ENCODE results near the gene CIRBP. TPM values are rescaled to one million over a fixed set of nuclear protein-coding genes. Genes with fewer than 3 reads are reported as not detected.

Gene CIRBP
- total RNA-seq, 1 donor from 2014 or later, result 295 TPM

DNA sequence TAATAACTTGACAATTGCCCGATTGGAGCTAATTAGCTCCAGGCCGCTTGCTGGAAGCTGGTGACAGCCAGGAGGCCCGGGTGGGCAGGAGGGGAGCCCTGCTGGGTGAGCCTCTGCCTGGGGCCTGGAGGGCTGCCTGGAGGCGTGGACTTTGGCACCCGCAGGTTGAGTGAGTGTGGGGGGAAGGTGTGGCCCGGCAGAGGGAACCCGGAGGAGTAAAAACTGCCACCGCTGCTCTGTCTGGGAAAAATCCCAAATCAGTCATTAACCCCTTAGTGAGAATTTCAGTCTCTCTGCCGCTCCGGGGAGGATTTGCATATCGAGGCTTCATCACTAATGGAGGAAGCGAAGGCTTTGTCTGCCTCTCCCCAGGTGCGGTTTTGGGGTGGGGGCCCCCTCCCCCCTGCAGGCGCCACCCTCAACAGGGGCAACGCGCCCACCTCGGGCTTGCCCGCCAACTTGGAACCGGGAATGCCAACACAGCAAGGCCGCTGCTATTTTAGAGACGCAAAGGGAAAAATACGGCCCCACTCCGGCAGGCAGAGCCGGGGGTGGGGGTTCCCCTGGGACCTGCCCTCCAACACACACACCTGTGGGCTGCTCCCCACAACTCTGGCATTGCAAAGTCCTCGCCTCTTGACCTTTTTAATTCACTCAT is 22.8 kb downstream of the CIRBP start:
- Mint-ChIP-seq H3K36me3 (ENCODE audit: low read depth) (no peaks in the 10 kb centered on the region), H3K9me3 (ENCODE audit: low read depth) (no peaks in the 10 kb centered on the region), H3K27me3 (ENCODE audit: low read depth) (peaks cover 2% of the 10 kb centered on the region), H3K4me1 (ENCODE audit: low read depth) (no peaks in the 10 kb centered on the region), H3K27ac (ENCODE audit: unreplicated experiment) (no peak overlapping the region), H3K4me3 (ENCODE audit: unreplicated experiment) (no peak overlapping the region)
- no peak for DNase-seq (ENCODE audit: low spot score)
- TF ChIP-seq, protein P1, sequence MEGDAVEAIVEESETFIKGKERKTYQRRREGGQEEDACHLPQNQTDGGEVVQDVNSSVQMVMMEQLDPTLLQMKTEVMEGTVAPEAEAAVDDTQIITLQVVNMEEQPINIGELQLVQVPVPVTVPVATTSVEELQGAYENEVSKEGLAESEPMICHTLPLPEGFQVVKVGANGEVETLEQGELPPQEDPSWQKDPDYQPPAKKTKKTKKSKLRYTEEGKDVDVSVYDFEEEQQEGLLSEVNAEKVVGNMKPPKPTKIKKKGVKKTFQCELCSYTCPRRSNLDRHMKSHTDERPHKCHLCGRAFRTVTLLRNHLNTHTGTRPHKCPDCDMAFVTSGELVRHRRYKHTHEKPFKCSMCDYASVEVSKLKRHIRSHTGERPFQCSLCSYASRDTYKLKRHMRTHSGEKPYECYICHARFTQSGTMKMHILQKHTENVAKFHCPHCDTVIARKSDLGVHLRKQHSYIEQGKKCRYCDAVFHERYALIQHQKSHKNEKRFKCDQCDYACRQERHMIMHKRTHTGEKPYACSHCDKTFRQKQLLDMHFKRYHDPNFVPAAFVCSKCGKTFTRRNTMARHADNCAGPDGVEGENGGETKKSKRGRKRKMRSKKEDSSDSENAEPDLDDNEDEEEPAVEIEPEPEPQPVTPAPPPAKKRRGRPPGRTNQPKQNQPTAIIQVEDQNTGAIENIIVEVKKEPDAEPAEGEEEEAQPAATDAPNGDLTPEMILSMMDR (IDR thresholded peaks at IDR 0.05), result no peak

DNA sequence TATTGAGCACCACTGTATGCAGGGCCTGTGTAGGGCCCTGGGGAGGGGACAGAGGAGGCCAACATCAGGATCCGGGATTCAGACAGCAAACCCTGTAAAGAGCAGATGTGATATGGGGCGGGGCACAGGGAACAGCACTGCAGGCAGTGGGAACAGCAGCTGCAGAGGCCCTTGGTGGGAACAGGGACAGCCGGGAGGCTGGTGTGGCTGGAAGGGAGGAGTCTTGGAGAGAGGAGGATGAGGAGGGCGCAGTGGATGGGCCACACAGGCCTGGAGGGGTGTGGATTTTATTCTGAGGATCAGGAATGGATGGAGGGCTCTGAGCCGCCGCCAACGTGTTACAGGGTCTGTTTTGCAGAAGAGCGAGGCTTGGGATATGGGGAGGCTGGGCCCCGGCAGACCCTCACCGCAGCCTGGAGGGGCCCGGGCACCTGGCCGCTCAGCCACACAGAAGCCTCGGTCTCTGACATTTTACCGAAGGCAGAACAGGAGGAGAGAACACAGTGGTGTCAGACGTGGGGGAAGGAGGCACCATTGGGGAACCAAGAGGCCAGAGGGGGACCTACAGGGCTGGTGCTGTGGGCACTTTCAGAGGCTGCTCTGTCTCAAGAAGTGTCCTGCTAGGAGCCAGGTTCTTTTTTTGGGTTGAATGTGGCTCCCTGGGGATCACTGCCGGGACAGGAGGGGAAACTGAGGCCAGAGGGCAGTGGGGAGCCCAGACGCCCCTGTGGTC is 23.5 kb downstream of the CIRBP start:
- H3K4me1 Mint-ChIP-seq (ENCODE audit: low read depth), result no peaks in the 10 kb centered on the region
- no peak overlapping the region for H3K27ac Mint-ChIP-seq (ENCODE audit: unreplicated experiment)
- no peak for DNase-seq (ENCODE audit: low spot score)
- no peaks in the 10 kb centered on the region for H3K9me3 Mint-ChIP-seq (ENCODE audit: low read depth)
- H3K27me3 Mint-ChIP-seq (ENCODE audit: low read depth), result peaks cover 2% of the 10 kb centered on the region
- no peak overlapping the region for H3K4me3 Mint-ChIP-seq (ENCODE audit: unreplicated experiment)
- TF ChIP-seq, protein P1 (IDR thresholded peaks at IDR 0.05), result no peak
- no peaks in the 10 kb centered on the region for H3K36me3 Mint-ChIP-seq (ENCODE audit: low read depth)

DNA sequence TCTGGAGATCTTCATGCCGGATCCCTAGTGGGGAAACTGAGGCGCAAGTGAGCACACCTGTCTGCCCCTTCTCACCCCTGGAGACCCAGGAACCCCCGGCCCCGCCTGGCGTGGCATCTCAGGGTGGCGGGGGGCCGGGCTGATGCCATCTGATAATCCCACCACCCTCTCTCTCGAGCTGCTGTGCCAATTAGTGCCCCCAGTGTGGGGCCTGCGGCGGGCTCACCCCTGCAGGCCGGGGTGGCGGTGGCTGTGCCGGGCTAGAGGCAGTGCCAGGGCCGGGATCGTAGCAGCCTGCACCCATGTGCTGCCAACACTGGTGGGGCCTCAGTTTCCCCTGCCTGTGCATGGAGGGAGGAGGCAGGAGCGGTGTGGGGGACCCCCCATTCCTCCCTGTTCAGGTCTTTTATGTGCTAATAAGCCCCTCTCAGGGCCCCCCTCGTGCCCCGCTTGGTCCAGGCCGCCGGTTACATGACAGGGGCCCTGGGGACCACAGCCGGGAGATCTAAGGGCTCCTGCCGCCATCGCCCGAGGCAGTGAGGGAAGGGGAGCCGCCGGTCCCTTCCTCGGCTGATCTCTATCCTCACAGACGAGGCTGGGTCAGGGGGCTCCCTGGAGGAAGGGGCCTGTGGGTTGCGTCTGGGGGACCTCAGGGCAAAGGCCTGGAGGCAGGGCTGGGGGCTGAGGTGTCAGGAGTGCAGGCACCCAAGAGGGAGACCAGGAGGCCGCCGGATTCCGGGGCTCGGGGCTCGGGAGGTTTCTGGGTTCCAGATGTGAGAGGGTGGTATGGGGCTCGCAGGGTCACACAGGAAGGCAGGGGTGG is 24.9 kb downstream of the CIRBP start:
- Mint-ChIP-seq H3K4me1 (ENCODE audit: low read depth) (no peaks in the 10 kb centered on the region), H3K4me3 (ENCODE audit: unreplicated experiment) (no peak overlapping the region), H3K27me3 (ENCODE audit: low read depth) (peaks cover 2% of the 10 kb centered on the region), H3K9me3 (ENCODE audit: low read depth) (no peaks in the 10 kb centered on the region), H3K27ac (ENCODE audit: unreplicated experiment) (no peak overlapping the region), H3K36me3 (ENCODE audit: low read depth) (no peaks in the 10 kb centered on the region)
- DNase-seq (ENCODE audit: low spot score), result no peak
- TF ChIP-seq, protein P1 (IDR thresholded peaks at IDR 0.05), result no peak

DNA sequence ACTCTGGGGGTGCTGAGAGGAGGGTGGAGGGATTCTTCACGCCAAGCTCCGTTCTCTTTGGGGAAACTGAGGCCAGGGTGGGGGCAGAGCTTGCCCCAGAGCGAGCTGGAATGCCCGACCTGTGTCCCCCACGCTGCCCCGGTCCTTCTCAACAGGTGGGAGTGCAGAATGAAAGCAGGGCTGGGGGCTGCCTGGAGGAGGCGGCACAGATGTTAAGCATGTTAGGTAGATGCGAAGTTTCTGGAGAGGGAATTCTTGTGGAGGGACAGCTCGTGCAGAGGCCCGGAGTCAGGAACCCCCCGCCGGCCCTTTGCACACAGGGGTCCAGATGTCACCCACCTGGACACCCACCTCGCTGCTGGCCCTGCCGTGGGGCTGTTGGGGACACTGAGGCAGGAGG is 25.6 kb downstream of the CIRBP start:
- H3K36me3 Mint-ChIP-seq (ENCODE audit: low read depth), result no peaks in the 10 kb centered on the region
- H3K4me1 Mint-ChIP-seq (ENCODE audit: low read depth), result no peaks in the 10 kb centered on the region
- DNase-seq (ENCODE audit: low spot score), result no peak
- peaks cover 2% of the 10 kb centered on the region for H3K27me3 Mint-ChIP-seq (ENCODE audit: low read depth)
- no peak overlapping the region for H3K27ac Mint-ChIP-seq (ENCODE audit: unreplicated experiment)
- TF ChIP-seq, protein P1 (IDR thresholded peaks at IDR 0.05), result no peak
- H3K4me3 Mint-ChIP-seq (ENCODE audit: unreplicated experiment), result no peak overlapping the region
- no peaks in the 10 kb centered on the region for H3K9me3 Mint-ChIP-seq (ENCODE audit: low read depth)
